GM12878 (cell line): ENCODE measurements around the gene CCDC17. TPM values are rescaled to one million over a fixed set of nuclear protein-coding genes. Genes with fewer than 3 reads are reported as not detected.

Experiments used
- ATAC-seq: fragments of 200-7000 bp; cut with Tn5 transposase; 3 replicates; pipeline ENCODE4 v1.9.1; 2020; ENCODE audit warnings: mild to moderate bottlenecking, moderate library complexity
- BruUV-seq: library from RNA; stranded (reverse); fragments of 400-500 nt; replicated peaks from 2 replicates; lab custom pipeline; 2021; lab: Mats Ljungman, UMichigan
- CTCF ChIA-PET: fragments of 300-600 bp; sonication (Branson Sonifier 250); formaldehyde crosslinking; extraction: SDS; loops from one replicate; lab custom pipeline; 2021; ENCODE audit warnings: inconsistent platforms; lab: Yijun Ruan, JAX
- POLR2A ChIA-PET: fragments of 350-600 bp; formaldehyde crosslinking; extraction: SDS; loops from one replicate; lab custom pipeline; 2021; ENCODE audit warnings: inconsistent platforms; lab: Charles Lee
- RAD21 ChIA-PET: fragments of 300-600 bp; sonication (Branson Sonifier 250); formaldehyde crosslinking; loops from one replicate; lab custom pipeline; 2023; ENCODE audit warnings: antibody characterized with exemption; ENCODE audit not compliant: unreplicated experiment; lab: Charles Lee
- SMC1A ChIA-PET: fragments of 300-600 bp; sonication (Branson Sonifier 250); formaldehyde crosslinking; loops from one replicate; lab custom pipeline; 2023; ENCODE audit not compliant: unreplicated experiment, uncharacterized antibody; lab: Charles Lee
- DNase-seq: peaks from one replicate; pipeline ENCODE4 v3.0.0-alpha.2; 2011; ENCODE audit warnings: low read depth, low spot score
- FAIRE-seq: peaks from 3 replicates; lab custom pipeline; 2011; peaks lifted over from hg19 to GRCh38; lab: Jason Lieb, UNC
- H2AFZ ChIP-seq: 2 replicates; pipeline ENCODE4 v1.6.0; 2011; ENCODE audit warnings: low read depth, low read length, control low read depth; ENCODE audit not compliant: control insufficient read depth
- H3K27ac ChIP-seq: 2 replicates; pipeline ENCODE4 v1.5.1; 2011; ENCODE audit warnings: control low read depth; ENCODE audit not compliant: control insufficient read depth, insufficient read depth
- H3K27me3 ChIP-seq, 2 experiments: replicated peaks in 1 of 2; 2 replicates each; pipeline versions ENCODE4 v1.6.0 to v1.6.1; 2011; ENCODE audit warnings: low read length in 1 of 2; ENCODE audit not compliant: control insufficient read depth in 2 of 2, insufficient read depth in 2 of 2
- H3K36me3 ChIP-seq, 2 experiments: 2 replicates each; pipeline ENCODE4 v1.5.1; 2011; ENCODE audit warnings: low read length in 1 of 2; ENCODE audit not compliant: control insufficient read depth in 2 of 2, insufficient read depth in 2 of 2
- H3K4me1 ChIP-seq: 2 replicates; pipeline ENCODE4 v1.6.1; 2011; ENCODE audit warnings: mild to moderate bottlenecking, low read length, moderate library complexity, mixed read lengths; ENCODE audit not compliant: control insufficient read depth, insufficient read depth
- H3K4me2 ChIP-seq: 2 replicates; pipeline ENCODE4 v1.6.0; 2011; ENCODE audit warnings: control low read depth; ENCODE audit not compliant: control insufficient read depth, insufficient read depth
- H3K4me3 ChIP-seq: fragments of 200-600 bp; sonication (generic); 2 replicates; pipeline ENCODE4 v1.5.1; 2016
- H3K79me2 ChIP-seq: 2 replicates; pipeline ENCODE4 v1.6.0; 2011; ENCODE audit warnings: low read length; ENCODE audit not compliant: control insufficient read depth, insufficient read depth
- H3K9ac ChIP-seq: 2 replicates; pipeline ENCODE4 v1.8.0; 2011; ENCODE audit warnings: low read length, control low read depth, mixed read lengths; ENCODE audit not compliant: control insufficient read depth, insufficient read depth
- H3K9me3 ChIP-seq: replicated peaks from 3 replicates; pipeline ENCODE4 v1.5.1; 2011; ENCODE audit warnings: mild to moderate bottlenecking, low read length; ENCODE audit not compliant: control insufficient read depth, insufficient read depth
- H4K20me1 ChIP-seq: 2 replicates; pipeline ENCODE4 v1.6.0; 2011; ENCODE audit not compliant: control insufficient read depth, insufficient read depth
- ATF7 ChIP-seq: fragments of 450-650 bp; IDR thresholded peaks from 2 replicates; pipeline ENCODE4 v1.6.1; 2016; ENCODE audit warnings: low read depth, mild to moderate bottlenecking
- CEBPB ChIP-seq, 2 experiments: fragments of 150-350 bp in 1 of 2; IDR thresholded peaks; 2 replicates each; pipeline ENCODE4 v1.6.1; 2012 to 2014; ENCODE audit warnings: low read depth in 2 of 2, low read length in 2 of 2, borderline replicate concordance in 1 of 2, inconsistent platforms in 1 of 2
- EP300 ChIP-seq, 2 experiments: fragments of 150-350 bp in 1 of 2; IDR thresholded peaks; 2 replicates each; pipeline ENCODE4 v1.6.1; 2011 to 2012; ENCODE audit warnings: low read depth in 2 of 2, low read length in 2 of 2, borderline replicate concordance in 1 of 2, improper control_type of control experiment in 1 of 2, inconsistent platforms in 1 of 2; ENCODE audit not compliant: control insufficient read depth in 1 of 2
- EZH2 ChIP-seq: IDR thresholded peaks from 2 replicates; pipeline ENCODE4 v1.6.1; 2012; ENCODE audit warnings: low read depth, mild to moderate bottlenecking, control low read depth, inconsistent platforms, low read length, borderline replicate concordance; ENCODE audit not compliant: control insufficient read depth
- HDAC6 ChIP-seq: fragments of 200-600 bp; sonication (generic); IDR thresholded peaks from one replicate; pipeline ENCODE4 v1.8.0; 2017; ENCODE audit warnings: antibody characterized with exemption; ENCODE audit not compliant: unreplicated experiment
- IRF4 ChIP-seq: IDR thresholded peaks from 2 replicates; pipeline ENCODE4 v1.6.1; 2011; ENCODE audit warnings: low read depth, low read length
- KAT2A ChIP-seq: conservative IDR thresholded peaks from 2 replicates; pipeline ENCODE4 v1.6.1; 2011; ENCODE audit warnings: low read depth, low read length; ENCODE audit not compliant: control insufficient read depth
- NFXL1 ChIP-seq: fragments of 450-650 bp; IDR thresholded peaks from 2 replicates; pipeline ENCODE4 v1.6.1; 2017; ENCODE audit warnings: antibody characterized with exemption, mild to moderate bottlenecking, borderline replicate concordance
- RAD51 ChIP-seq: fragments of 450-650 bp; IDR thresholded peaks from 2 replicates; pipeline ENCODE4 v1.6.1; 2016; ENCODE audit warnings: moderate library complexity, mild to moderate bottlenecking, inconsistent platforms
- SPI1 ChIP-seq: IDR thresholded peaks from 2 replicates; pipeline ENCODE4 v1.6.1; 2011; ENCODE audit warnings: low read depth, mild to moderate bottlenecking, low read length, moderate library complexity, borderline replicate concordance; ENCODE audit not compliant: insufficient read depth
- ZNF622 ChIP-seq: fragments of 450-650 bp; IDR thresholded peaks from 2 replicates; pipeline ENCODE4 v1.6.1; 2017; ENCODE audit warnings: mild to moderate bottlenecking, inconsistent platforms
- WGBS: methylation state at CpG from one replicate; pipeline ENCODE4 v1.1.6; 2016; ENCODE audit warnings: low lambda C conversion rate; ENCODE audit not compliant: insufficient replicate concordance, insufficient coverage; ENCODE audit errors: missing lambda C conversion rate; 5-methylcytosine and 5-hydroxymethylcytosine counted together
- in situ Hi-C: fragments of 300-500 bp; cut with MboI; formaldehyde crosslinking; loops from 9 replicates; pipeline ENCODE4 v1.14.3; 2018; ENCODE audit warnings: mixed read lengths
- intact Hi-C: fragments of 100-400 bp; cut with micrococcal nuclease; formaldehyde crosslinking; loops from one replicate; pipeline ENCODE4 v1.14.2; 2022; ENCODE audit not compliant: unreplicated experiment
- polyA plus RNA-seq, 11 experiments: library from polyadenylated mRNA; depleted of rRNA in 4 of 11; unstranded in 6 of 11; stranded (reverse) in 5 of 11; fragments of >200 nt; fragmentation: Nextera tagmentation in 4 of 11; fragmentation: Illumina TruSeq in 1 of 11; extraction: Ambion mirVana in 4 of 11; extraction: Trizol in 1 of 11; gene quantifications; 1 replicate in 1 of 11; 2 replicates in 10 of 11; pipeline versions ENCODE4 v1.2.1 to v1.2.3, GENCODE V29; 2011 to 2016; ENCODE audit warnings: inconsistent platforms in 2 of 11, missing spikeins in 2 of 11, low read depth in 1 of 11
- total RNA-seq, 4 experiments: library from RNA; depleted of rRNA in 3 of 4; stranded (reverse); fragments of >200 nt in 3 of 4; fragmentation: Illumina TruSeq in 1 of 4; extraction: Trizol in 1 of 4; gene quantifications; 2 replicates each; pipeline versions ENCODE4 v1.2.1 to v1.2.3, GENCODE V29; 2013 to 2021
- TF ChIP-seq, protein P1 (sequence below): fragments of 450-650 bp; IDR thresholded peaks from 2 replicates; pipeline ENCODE4 v1.6.1; 2016; ENCODE audit warnings: mild to moderate bottlenecking
- TF ChIP-seq, protein P2 (sequence below): IDR thresholded peaks from 2 replicates; pipeline ENCODE4 v1.6.1; 2011; ENCODE audit warnings: borderline replicate concordance, low read depth, mild to moderate bottlenecking, moderate library complexity, mixed read lengths, low read length; ENCODE audit not compliant: insufficient read depth; ENCODE audit errors: extremely low read length
- TF ChIP-seq, protein P3 (sequence below): IDR thresholded peaks from 2 replicates; pipeline ENCODE4 v1.6.1; 2011; ENCODE audit warnings: low read depth, low read length, improper control_type of control experiment, borderline replicate concordance
- TF ChIP-seq, protein P4 (sequence below): fragments of 450-650 bp; formaldehyde crosslinking; IDR thresholded peaks from 2 replicates; pipeline ENCODE4 v1.4.0; 2020; ENCODE audit warnings: mild to moderate bottlenecking, moderate library complexity

Gene CCDC17
- total and polyA plus RNA-seq, 10 of the 15 experiments (the other 5 are each of a cell fraction or from before 2014, with no cell fraction given): 0.15 to 1.9 (median 0.69) TPM

DNA sequence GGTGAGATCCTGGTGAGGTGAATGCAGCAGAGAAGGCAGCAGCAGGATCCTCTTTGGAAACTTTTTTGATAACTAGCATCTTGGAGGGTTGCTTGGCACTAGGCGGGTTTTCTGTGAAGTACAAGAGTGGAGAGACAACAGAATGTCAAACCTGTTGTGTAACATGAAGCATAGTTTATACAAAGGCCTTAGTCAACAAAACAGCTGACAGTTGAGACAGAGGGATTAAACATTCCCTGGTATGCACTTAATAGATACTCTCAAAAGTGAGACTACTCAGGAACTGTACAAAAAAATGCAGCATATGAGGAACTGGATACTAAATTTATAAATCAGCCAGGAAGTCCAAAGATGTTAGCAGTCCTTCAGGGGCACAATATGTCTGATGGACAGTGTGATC lies 16.4 kb upstream of the CCDC17 start (continued):
- no peak for TF ChIP-seq EP300 (IDR thresholded peaks at IDR 0.05; ENCODE audit: borderline replicate concordance in 1 of 2, control insufficient read depth in 1 of 2, low read depth in 2 of 2, low read length in 2 of 2)
- TF ChIP-seq, protein P1, sequence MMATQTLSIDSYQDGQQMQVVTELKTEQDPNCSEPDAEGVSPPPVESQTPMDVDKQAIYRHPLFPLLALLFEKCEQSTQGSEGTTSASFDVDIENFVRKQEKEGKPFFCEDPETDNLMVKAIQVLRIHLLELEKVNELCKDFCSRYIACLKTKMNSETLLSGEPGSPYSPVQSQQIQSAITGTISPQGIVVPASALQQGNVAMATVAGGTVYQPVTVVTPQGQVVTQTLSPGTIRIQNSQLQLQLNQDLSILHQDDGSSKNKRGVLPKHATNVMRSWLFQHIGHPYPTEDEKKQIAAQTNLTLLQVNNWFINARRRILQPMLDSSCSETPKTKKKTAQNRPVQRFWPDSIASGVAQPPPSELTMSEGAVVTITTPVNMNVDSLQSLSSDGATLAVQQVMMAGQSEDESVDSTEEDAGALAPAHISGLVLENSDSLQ: no peak
- no peak for TF ChIP-seq EZH2
- TF ChIP-seq KAT2A: no peak
- TF ChIP-seq NFXL1: no peak
- TF ChIP-seq, all 136 proteins: peak for 0

DNA sequence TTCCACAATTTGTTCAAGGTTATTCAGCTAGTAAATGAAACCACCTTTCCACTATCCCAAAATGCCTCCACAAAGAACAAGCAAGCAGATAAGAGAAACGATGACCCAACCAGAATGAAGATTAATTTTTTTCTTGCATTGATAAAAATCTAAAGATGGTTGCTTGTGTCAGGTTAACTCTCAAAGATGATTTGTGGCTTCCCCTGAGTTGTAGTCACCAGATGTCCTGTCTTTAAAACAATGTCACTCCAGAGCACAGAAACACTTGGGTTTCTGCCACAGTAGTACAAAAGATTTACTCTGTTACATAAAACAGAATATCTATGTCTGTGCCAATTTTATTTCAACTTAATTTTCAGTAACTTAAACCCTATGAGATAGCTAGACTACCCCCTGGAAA lies 11.4 kb upstream of the CCDC17 start:
- in situ Hi-C loops: no loop called here
- H3K9me3 ChIP-seq: no peaks in the 10 kb centered on the region
- no peak overlapping the region for H3K9ac ChIP-seq
- no peaks in the 10 kb centered on the region for H3K4me1 ChIP-seq
- no peak overlapping the region for H3K27ac ChIP-seq
- no peak overlapping the region for H2AFZ ChIP-seq
- SMC1A ChIA-PET: interaction anchor here (0.8 to 1.4 kb wide), 3 partner anchors 10 to 46 kb away, joined by 3 to 4 read pairs (median 3); no protein-coding TSS in a partner anchor
- DNase-seq (no peak), FAIRE-seq (no peak), ATAC-seq (no peak)
- POLR2A ChIA-PET: interaction anchor here (1.3 kb wide), 1 partner anchor 15 kb away, joined by 4 read pairs; no protein-coding TSS in a partner anchor
- RAD21 ChIA-PET: no interaction called here
- H3K4me3 ChIP-seq: no peak overlapping the region
- peaks cover 5 to 59% of the 10 kb centered on the region in 2 experiments for H3K36me3 ChIP-seq
- no peaks in the 10 kb centered on the region for H3K27me3 ChIP-seq
- intact Hi-C loops: no loop called here
- BruUV-seq: no TSS peak
- no peak overlapping the region for H3K4me2 ChIP-seq
- 54% methylated on average over 1 of the region's 1 CpG for WGBS
- H4K20me1 ChIP-seq: no peaks in the 10 kb centered on the region
- CTCF ChIA-PET: interaction anchor here (1.0 kb wide), 1 partner anchor 11 kb away, joined by 3 read pairs; no protein-coding TSS in a partner anchor
- no peaks in the 10 kb centered on the region for H3K79me2 ChIP-seq
- TF ChIP-seq RAD51 (no peak), SPI1 (no peak), ZNF622 (no peak), EZH2 (no peak), ATF7 (no peak), IRF4 (no peak), CEBPB (IDR thresholded peaks at IDR 0.05; ENCODE audit: borderline replicate concordance in 1 of 2, low read depth in 2 of 2, low read length in 2 of 2) (no peak), HDAC6 (no peak)
- TF ChIP-seq, protein P2, sequence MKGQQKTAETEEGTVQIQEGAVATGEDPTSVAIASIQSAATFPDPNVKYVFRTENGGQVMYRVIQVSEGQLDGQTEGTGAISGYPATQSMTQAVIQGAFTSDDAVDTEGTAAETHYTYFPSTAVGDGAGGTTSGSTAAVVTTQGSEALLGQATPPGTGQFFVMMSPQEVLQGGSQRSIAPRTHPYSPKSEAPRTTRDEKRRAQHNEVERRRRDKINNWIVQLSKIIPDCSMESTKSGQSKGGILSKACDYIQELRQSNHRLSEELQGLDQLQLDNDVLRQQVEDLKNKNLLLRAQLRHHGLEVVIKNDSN: no peak
- TF ChIP-seq, protein P3, sequence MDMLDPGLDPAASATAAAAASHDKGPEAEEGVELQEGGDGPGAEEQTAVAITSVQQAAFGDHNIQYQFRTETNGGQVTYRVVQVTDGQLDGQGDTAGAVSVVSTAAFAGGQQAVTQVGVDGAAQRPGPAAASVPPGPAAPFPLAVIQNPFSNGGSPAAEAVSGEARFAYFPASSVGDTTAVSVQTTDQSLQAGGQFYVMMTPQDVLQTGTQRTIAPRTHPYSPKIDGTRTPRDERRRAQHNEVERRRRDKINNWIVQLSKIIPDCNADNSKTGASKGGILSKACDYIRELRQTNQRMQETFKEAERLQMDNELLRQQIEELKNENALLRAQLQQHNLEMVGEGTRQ: no peak
- TF ChIP-seq, protein P4, sequence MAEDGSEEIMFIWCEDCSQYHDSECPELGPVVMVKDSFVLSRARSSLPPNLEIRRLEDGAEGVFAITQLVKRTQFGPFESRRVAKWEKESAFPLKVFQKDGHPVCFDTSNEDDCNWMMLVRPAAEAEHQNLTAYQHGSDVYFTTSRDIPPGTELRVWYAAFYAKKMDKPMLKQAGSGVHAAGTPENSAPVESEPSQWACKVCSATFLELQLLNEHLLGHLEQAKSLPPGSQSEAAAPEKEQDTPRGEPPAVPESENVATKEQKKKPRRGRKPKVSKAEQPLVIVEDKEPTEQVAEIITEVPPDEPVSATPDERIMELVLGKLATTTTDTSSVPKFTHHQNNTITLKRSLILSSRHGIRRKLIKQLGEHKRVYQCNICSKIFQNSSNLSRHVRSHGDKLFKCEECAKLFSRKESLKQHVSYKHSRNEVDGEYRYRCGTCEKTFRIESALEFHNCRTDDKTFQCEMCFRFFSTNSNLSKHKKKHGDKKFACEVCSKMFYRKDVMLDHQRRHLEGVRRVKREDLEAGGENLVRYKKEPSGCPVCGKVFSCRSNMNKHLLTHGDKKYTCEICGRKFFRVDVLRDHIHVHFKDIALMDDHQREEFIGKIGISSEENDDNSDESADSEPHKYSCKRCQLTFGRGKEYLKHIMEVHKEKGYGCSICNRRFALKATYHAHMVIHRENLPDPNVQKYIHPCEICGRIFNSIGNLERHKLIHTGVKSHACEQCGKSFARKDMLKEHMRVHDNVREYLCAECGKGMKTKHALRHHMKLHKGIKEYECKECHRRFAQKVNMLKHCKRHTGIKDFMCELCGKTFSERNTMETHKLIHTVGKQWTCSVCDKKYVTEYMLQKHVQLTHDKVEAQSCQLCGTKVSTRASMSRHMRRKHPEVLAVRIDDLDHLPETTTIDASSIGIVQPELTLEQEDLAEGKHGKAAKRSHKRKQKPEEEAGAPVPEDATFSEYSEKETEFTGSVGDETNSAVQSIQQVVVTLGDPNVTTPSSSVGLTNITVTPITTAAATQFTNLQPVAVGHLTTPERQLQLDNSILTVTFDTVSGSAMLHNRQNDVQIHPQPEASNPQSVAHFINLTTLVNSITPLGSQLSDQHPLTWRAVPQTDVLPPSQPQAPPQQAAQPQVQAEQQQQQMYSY (CRISPR knock-in tag): no peak
